ENCODE measurements around the gene NDST3.

DNA sequence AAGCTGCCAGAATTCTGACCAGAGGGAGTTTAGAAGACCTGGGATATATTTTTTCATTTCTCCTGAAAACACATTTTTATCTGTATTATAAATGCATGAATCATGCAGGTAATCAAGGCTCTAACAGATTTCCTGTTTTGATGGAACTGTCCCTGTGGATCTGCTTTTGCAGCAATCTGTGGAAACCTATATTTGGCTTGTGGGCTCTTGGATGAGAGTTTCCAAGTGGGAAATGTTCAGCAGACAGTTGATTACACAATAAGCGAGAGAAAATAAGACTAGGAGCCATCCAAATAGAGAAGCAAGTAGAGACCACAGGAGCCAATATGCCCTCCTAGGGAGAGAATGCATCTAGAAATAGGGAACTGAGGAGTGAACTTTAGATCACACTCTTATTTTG, 105.0 kb downstream of the NDST3 start:
- TF ChIP-seq, protein P1, sequence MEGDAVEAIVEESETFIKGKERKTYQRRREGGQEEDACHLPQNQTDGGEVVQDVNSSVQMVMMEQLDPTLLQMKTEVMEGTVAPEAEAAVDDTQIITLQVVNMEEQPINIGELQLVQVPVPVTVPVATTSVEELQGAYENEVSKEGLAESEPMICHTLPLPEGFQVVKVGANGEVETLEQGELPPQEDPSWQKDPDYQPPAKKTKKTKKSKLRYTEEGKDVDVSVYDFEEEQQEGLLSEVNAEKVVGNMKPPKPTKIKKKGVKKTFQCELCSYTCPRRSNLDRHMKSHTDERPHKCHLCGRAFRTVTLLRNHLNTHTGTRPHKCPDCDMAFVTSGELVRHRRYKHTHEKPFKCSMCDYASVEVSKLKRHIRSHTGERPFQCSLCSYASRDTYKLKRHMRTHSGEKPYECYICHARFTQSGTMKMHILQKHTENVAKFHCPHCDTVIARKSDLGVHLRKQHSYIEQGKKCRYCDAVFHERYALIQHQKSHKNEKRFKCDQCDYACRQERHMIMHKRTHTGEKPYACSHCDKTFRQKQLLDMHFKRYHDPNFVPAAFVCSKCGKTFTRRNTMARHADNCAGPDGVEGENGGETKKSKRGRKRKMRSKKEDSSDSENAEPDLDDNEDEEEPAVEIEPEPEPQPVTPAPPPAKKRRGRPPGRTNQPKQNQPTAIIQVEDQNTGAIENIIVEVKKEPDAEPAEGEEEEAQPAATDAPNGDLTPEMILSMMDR (IDR thresholded peaks at IDR 0.05), result no peak
- no peak for TF ChIP-seq POLR2AphosphoS5 (IDR thresholded peaks at IDR 0.05)
